GM21360 (cell line): ENCODE results near the gene TPCN2.

Source experiments
- ATAC-seq: cut with Tn5 transposase; IDR thresholded peaks from one replicate; pipeline ENCODE4 v1.9.1; 2021; ENCODE audit warnings: mild to moderate bottlenecking, moderate library complexity; ENCODE audit not compliant: unreplicated experiment

TPCN2 gene

DNA sequence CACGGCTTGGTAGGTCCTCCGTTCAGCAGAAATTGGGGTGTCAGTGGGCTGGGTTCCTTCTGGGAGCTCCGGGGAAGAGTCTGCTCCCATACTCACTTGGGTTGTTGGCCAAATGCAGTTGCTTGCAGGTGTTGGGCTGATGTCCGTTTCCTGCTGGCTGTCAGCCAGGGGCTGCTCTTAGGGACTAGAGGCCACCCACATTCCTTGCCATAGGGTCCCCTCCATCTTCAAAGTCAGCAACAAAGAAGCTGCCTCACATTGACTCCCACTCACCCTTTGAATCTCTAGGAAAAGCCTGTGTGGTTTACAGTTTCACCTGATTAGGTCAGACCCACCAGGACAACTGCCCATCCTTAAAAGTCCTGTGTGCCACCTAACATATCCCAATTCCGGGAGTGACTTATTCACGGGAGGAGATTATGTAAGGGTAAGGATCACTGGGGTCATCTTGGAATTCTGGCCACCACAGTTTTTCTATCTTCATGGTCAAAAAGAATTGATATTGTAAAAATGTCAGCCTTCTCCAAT is 43.0 kb downstream of the TPCN2 start:
- ATAC-seq = no peak

GRCh38 chr11:69092263-69092662 is 43.5 kb downstream of the TPCN2 start:
- ATAC-seq = no peak

DNA sequence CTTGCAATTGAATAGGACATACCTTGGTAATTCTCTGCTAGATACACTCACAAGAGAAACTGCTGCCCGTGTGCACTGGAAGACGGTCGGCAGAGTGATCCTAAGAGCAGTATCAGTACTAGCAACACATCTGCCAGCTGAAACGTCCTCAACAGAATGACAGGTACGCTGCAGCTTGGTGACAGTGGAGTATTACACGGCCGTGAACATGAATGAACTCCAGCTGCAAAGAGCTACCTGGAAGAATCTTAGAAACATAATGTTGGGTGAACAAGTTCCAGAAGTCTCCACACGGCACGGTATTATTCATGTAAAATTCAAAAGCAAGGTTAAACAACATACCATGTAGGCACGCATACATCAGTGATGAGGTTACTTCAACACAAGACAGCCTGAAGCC is 44.4 kb downstream of the TPCN2 start:
- ATAC-seq = no peak

DNA sequence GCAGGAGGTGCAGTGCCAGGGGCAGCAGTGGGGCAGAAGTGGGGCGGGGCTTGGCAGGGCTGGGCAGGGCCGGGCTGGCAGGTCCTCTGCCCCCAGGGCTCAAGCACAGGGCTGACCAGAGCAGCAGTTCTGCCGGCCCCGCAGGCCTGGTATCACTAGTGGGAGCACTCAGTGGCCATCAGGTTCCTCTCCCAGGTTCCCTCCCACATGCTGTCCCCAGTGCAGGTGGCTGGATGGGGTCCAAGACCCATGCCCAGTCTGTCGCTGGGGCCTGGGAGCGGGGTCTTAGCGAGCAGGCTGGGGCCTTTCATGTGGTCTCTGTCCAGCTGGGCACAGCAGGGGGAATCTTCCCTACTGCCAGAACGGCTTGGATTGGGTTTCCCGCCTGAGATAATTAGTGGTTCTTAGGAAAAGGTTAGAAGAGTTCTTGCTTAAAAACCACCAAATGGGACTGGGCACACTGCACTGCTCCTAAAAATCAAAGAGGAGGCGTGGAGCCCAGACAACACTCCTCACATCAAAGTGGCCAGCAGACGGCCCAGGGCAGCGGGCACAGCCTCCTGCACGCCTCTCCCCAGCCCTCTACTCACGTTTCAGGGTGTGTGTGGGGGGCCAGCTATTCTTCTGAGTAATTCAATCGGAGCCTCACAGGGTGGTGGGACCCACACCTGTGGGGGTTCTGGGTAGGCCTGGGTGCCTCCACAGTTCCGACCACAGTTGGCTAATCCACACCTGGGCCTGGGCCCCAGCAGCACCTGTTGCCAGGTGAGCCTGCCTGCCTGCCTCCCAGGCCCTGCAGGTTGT is 45.6 kb downstream of the TPCN2 start:
- no peak for ATAC-seq

DNA sequence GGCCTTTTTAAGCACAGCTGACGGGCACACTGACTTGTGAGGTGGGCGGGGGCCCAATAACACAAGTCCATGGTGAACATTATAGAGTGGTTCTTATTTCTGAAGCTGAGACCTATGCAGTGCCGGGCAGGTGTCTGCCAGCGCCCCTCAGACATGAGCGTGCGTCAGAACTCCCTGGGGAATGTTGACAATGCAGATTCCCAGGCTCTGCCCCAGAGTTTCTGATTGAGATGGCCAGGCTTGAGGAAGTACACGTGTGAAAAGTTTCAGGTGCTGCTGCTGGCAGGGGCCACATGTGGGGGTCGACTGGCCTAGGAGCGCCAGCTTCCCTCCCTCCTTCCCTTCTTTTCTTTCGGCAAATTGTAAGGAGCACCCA is 46.2 kb downstream of the TPCN2 start:
- no peak for ATAC-seq

DNA sequence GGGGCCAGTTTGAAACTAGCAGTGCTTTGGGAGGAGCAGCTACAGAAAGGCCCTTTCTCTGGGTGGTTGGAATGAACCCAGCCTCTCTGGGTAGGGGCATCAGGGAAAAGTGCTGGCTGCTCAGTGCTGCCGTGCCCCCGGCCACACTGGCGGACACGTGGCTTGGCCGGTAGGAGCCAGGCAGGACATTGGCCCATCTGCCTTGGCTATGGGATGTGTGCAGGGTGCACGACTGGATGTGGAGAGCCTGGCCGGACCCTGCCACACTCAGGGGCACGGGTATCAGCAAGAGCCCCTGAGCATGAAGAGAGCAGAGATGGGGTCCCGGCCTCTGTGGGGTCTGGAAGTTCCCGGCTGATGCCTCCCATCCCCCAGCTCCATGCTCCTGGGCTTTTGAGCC is 46.6 kb downstream of the TPCN2 start:
- no peak for ATAC-seq

GRCh38 chr11:69096473-69096872 is 47.7 kb downstream of the TPCN2 start:
- ATAC-seq = no peak

DNA sequence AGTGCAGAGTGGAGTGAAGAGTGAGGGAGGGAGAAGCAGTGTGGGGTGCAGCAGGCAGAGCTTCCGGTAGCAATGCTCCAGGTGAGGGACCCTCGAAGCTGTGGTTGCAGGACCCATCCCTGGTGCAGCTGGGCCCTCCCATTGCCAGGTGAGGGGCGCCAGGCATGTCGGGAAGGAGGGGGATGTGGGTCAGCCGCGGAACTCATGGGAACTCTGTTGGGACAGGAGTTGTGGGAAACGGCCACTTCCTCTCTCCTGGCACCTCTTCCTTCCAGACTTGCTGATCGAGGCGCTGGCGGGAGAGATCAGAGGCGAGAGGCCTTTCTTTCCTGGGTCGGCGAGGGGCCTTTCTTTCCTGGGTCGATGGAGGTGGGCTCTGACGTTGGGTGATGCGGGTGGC is 48.5 kb downstream of the TPCN2 start:
- no peak for ATAC-seq

DNA sequence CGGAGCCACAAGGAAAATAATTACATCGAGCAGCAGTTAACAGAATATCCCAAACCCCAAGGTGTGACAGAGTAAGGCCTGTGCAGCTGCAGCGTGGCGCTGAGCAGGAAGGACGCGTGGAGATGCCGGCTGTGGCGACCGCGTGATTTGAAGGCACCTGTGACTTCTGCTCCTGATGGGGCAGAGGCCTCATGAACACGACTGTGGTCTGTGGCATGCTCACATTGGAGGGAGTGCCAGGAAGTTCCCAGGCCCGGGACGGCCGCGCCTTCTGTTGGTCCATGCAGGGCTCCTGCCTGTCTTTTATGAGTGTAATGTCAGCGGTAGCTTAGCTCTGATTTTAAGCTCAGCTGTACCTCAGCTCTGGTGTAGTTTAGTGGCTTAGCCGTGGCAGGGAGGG is 50.4 kb downstream of the TPCN2 start:
- no peak for ATAC-seq

DNA sequence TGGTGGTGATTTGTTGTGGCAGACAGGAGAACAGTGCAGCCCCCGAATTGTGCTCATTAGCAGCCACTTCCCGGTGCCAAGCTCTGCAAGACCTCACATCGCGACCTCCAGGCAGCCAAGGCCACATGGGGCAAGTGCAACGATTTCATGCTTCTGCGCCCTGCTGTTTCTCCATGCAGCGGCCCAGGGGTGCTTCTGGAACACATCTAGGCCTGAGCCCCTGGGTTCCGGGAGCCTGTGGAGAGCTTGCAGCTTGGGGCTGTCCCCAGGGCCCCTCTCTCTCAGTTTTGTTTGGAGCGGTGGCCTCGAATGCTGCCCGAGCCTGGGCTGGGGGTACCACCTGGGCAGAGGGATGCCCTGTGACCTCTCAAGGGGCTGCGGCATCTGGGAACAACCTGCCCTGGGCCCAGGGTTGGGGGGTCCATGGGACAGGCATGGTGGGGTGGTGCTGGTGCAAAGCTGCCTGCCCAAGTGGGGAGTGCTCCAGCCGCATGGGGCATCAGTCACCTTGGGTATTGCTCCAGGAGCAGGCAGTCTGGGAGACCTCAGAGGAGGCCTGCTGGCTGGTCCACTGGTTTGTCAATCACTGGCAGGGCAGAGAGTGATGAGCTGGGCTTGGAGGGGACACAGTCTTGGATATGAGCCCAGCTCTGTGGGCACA is 51.9 kb downstream of the TPCN2 start:
- ATAC-seq = no peak

GRCh38 chr11:69101115-69101791 is 52.5 kb downstream of the TPCN2 start:
- no peak for ATAC-seq

DNA sequence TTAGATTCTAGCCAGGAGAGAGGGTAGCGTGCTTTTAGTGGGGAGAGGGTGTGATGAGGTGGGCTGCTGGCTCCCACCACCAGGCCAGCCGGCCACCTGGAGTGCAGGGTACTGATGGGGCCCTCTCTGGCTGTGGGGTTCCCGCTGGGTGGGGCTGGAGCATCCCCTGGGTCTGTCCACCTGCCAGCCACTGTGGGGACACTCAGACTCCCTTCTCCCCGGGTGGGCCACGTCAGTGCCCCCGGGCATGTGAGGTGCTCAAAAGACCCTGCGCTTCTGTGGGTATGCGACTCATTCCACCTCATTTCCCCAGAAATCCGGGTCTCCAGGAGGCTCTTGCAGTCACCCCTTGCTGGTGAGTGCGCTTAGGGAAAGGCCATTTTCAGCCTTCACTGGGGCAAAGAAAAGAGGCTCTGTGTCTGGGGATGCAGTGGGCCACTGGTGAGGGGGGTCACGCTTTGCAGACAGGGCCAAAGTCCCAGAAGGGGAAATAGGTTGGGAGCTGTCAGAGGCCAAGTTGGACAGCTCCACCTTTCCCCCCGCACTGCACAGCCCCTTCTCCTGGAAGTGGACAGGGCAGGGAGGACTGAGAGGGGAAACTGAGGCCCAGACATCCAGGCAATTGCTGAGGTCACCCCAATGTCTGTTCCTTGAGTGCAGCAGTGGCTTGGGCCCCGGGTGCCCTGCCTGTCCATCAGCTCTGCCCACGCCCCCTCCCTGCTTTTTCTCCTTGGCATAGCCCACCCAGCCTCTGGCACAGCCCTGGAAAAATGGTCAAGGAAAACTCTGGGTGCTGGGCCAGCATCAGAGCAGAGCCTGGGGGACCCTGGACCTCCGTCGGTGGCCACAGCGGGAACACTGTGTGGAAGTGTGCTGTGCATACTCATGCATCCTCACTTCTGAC is 53.3 kb downstream of the TPCN2 start:
- ATAC-seq = no peak

GRCh38 chr11:69102732-69103615 is 54.2 kb downstream of the TPCN2 start:
- no peak for ATAC-seq

DNA sequence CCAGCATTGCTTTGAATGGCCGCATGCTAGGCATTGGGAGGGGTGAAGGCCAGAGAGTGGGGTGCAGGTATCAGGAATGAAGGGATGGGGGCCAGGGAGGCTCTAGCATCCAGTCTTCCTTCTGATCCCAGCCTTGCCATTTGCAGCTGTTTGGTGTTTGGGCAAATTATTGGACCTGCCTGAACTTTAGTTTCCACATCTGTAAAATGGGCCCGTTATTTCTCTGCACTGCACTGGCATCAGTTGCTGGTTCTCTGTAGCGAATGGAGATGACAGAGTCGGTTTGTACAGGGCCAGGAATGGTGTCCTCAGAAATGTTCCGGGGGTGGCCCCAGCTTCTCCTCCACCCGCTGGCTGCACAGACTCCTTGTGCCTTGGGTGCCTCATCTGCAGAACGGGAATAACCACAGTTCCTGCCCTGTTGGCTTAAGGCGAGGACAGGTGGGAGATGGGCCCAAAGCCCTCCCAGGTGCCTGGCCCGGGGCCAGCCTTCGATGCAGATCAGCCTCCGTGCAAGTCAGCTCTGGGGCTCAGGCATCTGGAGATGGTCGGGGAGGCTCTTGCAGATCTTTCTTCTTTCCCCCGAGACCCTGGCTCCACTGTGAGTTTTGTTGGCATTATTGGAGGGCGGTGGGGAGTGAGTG is 55.6 kb downstream of the TPCN2 start:
- ATAC-seq = no peak

DNA sequence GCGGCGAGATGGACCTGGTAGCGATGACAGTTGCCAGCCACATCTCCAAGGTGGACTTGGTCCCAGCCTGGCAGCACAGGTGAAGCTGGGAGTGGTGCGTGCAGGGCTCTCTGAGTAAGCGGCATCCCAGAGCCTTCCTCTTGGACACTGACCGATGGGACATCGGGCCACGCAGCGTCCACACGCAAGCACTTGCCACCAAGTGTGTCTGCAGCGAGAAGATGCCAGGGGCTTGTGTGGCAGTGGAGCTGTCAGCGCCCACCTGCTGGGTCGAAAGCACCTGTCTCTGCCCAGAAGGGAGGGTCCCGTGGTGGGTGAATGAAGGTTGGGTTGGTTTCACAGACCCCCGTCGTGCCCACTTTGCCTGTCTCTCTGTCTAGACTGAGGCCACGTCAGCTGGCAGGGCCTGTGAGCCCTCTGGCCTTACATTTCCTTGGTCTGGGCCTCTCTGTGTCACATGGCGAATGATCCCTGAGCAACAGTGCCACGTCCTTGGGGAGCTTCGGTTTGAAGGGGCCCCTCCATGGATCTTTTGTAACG is 56.2 kb downstream of the TPCN2 start:
- no peak for ATAC-seq

- no peak for ATAC-seq
Observed at GRCh38 chr11:69105461-69106030, 56.8 kb downstream of the TPCN2 start.

DNA sequence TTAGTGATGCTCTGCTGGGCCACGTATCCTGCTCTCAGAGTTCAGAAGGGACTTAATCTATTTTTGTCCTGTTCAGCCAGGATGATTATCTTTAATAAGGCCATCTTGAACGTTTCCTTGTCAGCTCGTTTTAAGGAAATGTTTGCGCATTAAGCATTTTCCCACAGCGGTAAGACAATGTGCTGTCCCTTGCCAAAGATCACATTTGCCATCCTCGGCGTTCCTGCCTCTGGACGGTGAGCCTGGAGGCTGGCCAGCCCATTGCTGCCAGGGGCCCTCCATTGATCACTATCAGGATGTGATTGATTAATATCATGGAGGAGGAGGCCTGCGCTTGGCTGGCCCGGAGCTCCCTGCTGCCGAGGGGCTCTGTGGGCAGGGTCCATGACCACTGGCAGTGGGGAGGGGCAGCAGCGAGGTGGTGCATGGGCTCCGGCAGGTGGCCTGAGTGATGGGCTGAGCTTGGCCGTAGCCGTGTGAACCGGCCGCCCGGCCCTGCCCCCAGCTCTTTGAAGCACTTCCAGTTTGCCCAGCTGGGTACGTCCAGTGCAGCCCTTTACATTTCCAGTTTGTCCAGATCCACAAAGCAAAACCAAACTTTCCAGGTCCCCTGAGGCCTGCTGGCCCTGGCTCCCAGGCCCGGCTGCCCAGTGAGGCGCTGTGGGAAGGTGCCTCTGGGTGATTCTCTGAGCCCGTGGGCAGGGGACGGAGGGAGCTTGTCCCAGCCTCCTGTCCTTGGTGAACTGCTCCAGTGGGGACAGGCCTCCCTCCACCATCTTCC is 57.5 kb downstream of the TPCN2 start:
- no peak for ATAC-seq

GRCh38 chr11:69107413-69107812 is 58.7 kb downstream of the TPCN2 start:
- no peak for ATAC-seq
